ENCODE measurements around the gene TGFA.

Gene TGFA

GRCh38 chr2:70523672-70523995 lies 30.0 kb downstream of the TGFA start:
- DNase-seq: no peak

DNA sequence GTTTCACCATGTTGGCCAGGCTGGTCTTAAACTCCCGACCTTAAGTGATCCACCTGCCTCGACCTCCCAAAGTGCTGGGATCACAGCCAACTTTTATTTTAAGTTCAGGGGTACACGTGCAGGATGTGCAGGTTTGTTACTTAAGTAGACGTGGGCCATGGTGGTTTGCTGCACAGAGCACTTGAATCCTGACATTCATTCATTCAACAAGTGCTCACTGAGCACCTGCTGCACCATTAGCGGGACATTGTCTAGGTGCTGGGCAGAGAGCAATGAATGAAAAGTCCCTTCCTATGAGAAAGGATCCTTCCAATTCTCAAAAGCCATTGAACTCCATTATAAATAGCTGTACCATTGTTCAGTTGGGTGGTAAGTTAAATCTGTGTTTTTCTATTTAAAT lies 31.0 kb downstream of the TGFA start:
- no peak for DNase-seq

DNA sequence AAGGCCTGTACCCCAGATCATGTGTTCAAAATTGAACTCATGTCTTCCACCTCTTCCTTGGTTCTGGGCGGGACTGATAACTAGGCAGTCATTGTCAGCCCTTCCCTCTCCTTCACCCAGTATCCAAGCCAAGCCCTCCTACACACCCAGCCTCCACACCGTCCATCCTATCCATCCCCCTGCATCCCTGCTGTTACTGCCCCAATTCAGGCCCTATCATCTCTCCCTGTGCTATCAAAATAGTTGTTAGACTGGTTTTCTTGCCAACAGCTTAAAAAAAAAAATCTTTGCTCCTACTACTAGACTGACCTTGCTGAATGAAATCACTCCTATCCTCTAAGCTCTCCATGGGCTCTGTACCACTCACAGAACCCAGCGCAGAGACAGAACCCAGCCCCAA lies 32.8 kb downstream of the TGFA start:
- DNase-seq: no peak

DNA sequence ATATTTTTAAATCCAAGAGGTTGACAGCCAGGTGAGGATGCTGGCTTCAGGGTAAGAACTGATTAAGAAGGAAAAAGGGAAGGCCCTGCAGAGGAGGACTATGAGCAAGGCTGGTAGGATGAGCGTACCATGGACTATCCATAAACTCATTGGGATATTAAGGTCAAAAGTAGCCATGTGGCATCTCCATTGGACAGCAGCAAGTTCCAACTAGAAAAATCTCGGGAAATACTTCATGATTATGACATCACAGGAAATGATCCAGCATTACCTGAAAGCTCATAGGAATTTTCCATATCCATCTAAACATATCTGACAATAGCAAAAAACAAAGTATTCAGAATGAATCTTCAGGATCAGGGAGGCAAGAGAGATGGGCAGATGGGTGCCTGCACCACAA lies 34.2 kb downstream of the TGFA start:
- no peak for DNase-seq

- no peak for DNase-seq
Observed at GRCh38 chr2:70518557-70518956, 35.1 kb downstream of the TGFA start.

GRCh38 chr2:70517804-70518203 lies 35.8 kb downstream of the TGFA start:
- no peak for DNase-seq

- DNase-seq: no peak
Observed at GRCh38 chr2:70516596-70516995, 37.0 kb downstream of the TGFA start.

DNA sequence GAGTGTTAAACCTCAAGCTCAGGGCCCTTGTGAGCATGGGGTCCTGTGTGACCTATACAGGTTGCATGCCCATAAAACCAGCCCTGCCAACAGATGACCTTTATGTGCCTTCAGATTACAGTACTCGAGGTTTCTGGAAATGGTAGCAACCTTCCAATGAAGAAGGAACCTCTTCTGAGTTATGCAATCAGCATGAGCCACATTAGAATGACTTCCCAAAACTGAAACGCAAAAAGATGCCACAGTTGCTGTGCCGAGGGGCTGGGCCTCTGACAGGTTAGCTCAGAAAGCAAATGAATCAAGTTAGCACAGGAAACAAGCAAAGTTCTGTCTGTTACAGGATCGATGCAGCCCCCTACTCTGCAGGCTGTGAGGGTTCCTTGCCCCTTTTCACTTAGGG lies 37.7 kb downstream of the TGFA start:
- no peak for DNase-seq

DNA sequence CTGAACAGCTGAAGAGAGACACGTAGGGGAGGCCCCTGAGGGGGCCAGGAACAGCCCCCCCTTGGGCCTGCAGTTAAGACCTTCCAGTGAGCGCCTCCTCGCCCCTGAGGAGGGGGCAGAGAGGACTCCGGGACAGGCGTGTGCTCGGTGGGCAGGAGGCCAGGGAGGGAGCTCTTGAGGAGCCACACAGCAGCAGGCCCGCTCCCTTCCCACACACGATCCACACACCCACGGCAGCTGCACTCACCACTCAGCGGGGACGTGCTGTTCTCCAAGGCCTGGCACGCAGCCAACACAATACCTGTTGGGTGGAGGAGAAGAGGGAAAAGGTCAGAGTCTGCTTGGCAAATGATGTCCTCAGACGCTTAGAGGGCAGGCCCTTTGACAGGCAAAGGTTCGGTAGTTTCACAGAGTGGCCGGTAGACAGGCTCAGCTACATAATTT lies 39.0 kb downstream of the TGFA start:
- peak; percentile 82 for DNase-seq

DNA sequence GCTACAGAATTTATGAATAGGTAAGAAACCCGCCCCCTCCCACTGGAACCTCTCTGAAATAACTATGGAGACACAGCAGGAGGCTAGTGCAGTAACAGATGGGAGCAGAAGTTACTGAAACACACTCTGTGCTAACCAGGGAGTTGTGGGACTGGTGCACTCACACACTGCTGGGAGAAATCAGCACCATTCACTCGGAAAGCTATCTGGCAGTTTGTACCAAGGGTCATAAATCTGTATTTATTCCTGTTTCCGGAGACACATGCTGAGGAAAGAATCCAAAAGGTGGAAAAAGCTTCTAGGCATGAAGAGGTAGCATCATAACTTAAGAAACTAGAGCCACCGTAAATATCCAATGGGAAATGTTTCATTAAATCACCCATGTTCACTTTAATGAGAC lies 39.9 kb downstream of the TGFA start:
- DNase-seq: no peak

DNA sequence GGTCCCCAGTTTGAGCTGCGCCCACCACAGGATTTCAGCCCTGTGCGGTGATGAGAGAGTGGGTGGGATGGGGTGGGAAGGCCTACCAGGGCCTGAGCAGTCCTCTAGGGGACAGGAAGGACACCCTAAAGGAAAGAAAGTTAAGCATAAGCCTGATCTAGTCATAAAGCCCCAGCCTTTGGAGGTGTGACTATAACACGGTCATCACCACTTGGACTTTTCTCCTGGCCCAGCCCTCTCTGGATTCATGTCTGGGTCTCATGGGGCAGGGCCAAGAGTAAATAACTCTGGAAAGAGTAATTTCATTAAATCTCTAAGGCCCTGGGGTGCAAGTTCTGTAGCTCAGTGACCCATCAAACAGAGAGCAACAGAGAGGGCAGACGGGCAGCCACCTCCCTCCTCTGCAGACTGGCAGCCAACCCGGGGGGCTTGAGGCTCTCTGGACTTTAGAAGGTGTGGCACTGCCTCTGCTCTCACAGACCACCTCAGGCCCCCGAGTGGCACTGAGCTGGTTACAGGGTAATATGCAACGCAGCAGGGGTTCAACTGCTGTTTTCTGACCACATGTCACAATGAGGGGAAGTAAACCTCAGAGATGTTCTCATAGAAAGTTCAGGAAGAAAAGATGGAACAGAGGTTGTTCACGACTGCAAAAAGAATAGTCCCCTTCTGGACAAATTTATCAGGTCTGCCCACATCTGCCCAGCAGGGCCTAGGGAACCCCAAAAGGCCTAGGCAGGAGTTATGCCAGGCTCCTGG lies 41.5 kb downstream of the TGFA start:
- DNase-seq: no peak

DNA sequence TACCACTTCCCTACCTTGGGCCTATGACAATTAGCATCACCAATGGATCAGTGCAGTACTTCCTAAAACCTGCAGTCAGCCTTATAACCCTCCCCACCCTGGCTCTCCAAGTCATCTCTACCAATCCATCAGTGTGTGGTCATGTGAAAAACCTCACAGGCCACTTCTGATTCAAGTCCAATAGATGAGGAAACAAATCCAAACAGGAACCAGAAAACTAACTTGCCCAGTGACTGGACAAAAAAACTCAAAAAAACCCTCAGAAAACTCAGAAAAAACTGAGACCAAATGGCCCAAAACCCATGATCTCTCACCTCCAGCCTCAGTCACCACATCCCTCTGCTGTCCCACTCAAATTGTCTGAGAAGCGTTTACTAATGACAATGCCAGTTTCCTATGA lies 43.3 kb downstream of the TGFA start:
- DNase-seq: no peak

DNA sequence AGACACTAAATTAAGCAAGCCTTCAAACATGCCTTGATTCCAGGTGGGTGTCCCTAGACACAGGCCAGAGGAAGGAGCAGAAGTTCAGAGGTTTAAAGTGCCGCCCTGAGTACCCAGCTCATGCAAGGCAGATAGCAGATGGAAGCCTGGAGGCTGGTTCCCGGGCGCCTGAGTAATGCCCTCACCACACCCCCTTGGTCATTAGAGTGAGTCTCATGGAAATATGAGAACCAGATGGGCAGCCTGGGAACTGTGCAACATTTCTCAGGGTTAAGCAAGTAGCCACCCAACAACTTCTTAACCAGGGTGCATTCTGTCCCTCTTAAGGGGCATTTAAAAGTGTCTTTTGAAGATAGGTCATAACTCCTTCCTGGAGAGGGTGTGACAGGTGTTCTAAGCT lies 44.1 kb downstream of the TGFA start:
- peak; percentile 11 for DNase-seq

DNA sequence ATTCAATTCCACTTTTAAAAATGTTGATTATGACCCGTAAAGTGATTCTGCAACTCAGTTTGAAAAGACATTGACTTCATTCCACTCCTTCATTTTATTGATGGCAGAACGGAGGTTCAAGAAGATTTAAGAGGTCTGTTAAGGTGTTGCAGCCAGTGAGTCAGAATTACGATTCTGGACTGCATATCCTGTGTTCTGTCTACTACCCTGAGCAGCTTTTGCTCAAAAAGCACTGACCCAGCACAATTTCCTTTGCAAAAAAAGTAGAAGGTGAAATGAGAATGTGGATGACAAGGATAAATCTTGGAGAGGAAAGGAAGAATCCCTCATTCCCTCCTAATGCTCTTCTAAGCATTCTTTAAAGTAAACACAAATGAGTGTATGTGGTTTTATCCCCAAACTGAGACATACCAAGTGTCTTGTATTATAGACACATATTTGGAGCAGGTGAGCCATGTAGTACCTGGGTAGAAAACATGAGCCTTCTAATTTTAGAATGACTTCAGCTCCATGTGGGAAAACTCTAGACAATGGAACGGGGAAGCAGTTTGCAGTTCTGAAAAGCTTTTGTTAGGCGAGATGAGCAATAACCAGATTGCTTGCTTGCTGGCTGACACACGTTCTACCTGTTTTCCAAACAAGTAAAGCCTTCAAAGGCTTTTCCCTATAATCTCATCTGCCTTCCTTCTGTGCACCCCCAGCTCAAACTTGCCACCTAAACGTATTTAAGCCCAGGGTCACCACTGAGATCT lies 44.7 kb downstream of the TGFA start:
- no peak for DNase-seq

GRCh38 chr2:70505613-70506391 lies 47.8 kb downstream of the TGFA start:
- no peak for DNase-seq

- no peak for DNase-seq
Observed at GRCh38 chr2:70504750-70505149, 48.9 kb downstream of the TGFA start.

DNA sequence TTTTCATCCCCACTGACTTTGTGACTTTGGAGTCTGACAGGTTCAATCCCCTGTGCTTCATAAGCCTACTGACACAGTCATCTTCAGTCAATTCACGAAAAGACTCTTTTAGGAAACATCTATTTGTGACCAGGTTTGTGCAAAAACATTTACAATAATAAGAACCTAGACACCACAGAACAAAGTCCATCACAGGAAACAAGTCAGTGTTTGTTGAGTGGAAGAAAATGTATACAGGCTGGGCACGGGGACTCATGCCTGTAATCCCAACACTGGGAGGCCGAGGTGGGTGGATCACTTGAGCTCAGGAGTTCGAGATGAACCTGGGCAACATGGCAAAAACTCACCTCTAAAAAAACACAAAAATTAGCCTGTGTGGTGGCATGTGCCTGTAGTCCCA lies 49.7 kb downstream of the TGFA start:
- DNase-seq: no peak

GRCh38 chr2:70501728-70502127 lies 51.9 kb downstream of the TGFA start:
- no peak for DNase-seq

DNA sequence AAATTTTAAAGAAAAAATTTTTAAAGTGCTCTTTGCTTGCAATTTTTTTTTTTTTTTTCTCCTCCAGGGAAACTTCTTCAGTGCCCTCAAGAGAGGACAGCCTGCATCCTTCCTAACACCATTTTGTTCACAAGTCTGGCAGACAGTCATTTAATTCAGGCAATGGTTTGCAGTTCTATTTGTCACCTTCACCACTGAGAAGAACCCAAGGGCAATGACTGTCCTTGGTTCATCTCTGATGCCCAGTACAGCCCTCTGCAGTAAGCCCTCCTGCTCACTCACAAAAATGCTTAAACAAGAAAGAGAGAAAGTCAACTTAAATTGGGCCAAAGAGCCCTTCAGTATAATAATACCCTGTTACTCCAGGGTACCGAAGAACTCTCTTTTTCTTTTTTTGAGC lies 52.4 kb downstream of the TGFA start:
- DNase-seq: no peak

- DNase-seq: no peak
Observed at GRCh38 chr2:70499253-70499652, 54.4 kb downstream of the TGFA start.

DNA sequence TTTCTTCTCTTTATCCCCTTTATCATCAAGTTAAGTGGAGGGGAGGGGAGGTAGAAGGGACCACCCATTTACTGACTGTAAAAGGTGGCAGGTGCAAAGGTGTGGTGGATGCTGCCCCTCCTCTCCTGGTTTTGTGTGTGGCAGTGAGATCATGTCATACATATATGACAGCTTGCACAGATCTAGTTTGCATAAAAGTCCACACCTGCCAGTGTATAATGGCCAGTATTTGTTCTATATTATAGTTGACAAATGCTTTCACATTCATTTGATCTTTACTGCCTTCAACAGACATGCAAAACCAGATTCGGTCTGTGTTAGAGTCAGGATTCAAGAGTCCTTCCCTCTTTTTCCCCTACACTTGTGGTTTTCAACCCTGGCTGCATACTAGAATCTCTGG lies 55.1 kb downstream of the TGFA start:
- no peak for DNase-seq

DNA sequence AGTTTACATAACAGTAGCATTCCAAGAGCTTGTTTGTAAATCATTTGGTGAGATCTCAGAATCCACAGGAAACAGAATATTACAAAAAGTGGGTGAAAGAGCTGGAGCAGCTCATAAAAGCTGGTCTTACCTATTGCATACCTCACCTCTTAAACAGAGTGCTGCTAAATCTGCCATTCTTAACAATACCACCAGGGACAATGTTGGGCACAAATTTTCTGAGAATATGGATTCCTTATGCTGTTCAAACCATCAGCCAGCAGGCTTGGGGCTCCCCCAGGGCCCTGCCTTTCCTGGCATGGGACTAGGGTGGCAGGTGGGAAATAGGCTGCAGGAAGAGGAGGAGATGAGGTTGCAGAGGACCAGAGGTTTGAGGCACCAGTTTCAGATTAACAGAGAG lies 55.6 kb downstream of the TGFA start:
- peak; percentile 41 for DNase-seq

DNA sequence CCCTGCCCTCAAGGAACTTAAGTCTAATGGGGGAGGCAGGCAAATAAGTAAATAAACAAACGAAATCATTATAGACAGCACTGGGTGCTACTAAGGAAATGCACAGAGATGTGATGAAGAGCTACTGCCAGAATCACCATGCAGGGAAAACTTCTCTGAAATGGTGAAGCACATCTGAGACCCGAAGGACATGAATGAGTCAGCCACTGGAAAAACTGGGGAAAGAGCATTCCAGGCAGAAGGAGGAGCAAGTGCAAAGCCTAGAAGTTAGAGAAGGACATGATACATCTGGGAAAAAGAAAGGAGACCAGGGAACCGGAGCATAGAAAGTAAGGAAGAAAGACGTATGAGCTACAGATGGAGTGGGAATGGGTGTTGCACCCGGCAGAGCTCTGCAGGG lies 56.8 kb downstream of the TGFA start:
- no peak for DNase-seq

- no peak for DNase-seq
Observed at GRCh38 chr2:70494293-70494886, 59.2 kb downstream of the TGFA start.

All from NCI-H2107 (cell line).